ENCODE results near the gene ARHGEF16. TPM values are rescaled to one million over a fixed set of nuclear protein-coding genes. Genes with fewer than 3 reads are reported as not detected.
A peak's percentile ranks its signal among the peaks of the same experiment; 100 is the strongest.

Gene ARHGEF16
- total RNA-seq, 4 donors from 2014 or later, result 0.20 to 1.2 (median 0.63) TPM

GRCh38 chr1:3501437-3501836, 47.0 kb downstream of the ARHGEF16 start:
- DNase-seq, result no peak
- TF ChIP-seq CTCF (IDR thresholded peaks at IDR 0.05 in 4 of 5, conservative IDR thresholded peaks at IDR 0.05 in 1 of 5) (no peak), POLR2A (IDR thresholded peaks at IDR 0.05) (no peak)
- Histone ChIP-seq H3K9me3 (no peaks in the 10 kb centered on the region), H3K4me3 (no peak overlapping the region), H3K27me3 (no peaks in the 10 kb centered on the region), H3K27ac (no peak overlapping the region), H3K36me3 (no peaks in the 10 kb centered on the region), H3K4me1 (peaks cover 19 to 31% of the 10 kb centered on the region in 2 donors)
- ATAC-seq, result no peak
- in situ Hi-C loops (cut with MboI; ENCODE audit: low sequenced_read_pairs in 4 of 4), result no loop called here
- intact Hi-C loops (cut with DNase I; ENCODE audit: low total_unique reads), result loop anchor here (5.0 kb wide), 1 partner anchor 166 kb away; no protein-coding TSS in a partner anchor

- no peak overlapping the region for H3K4me3 ChIP-seq
- intact Hi-C loops (cut with DNase I; ENCODE audit: low total_unique reads) (loop anchor here (5.0 kb wide), 1 partner anchor 165 kb away; no protein-coding TSS in a partner anchor), in situ Hi-C loops (cut with MboI; ENCODE audit: low sequenced_read_pairs in 4 of 4) (no loop called here)
- TF ChIP-seq POLR2A (IDR thresholded peaks at IDR 0.05) (no peak), CTCF (IDR thresholded peaks at IDR 0.05 in 4 of 5, conservative IDR thresholded peaks at IDR 0.05 in 1 of 5) (no peak)
- ATAC-seq, result no peak
- H3K27me3 ChIP-seq, result no peaks in the 10 kb centered on the region
- no peaks in the 10 kb centered on the region for H3K36me3 ChIP-seq
- H3K9me3 ChIP-seq, result no peaks in the 10 kb centered on the region
- H3K4me1 ChIP-seq, result peaks cover 19 to 31% of the 10 kb centered on the region in 2 donors
- no peak overlapping the region for H3K27ac ChIP-seq
- DNase-seq, result peak; percentile 22 to 63
Measured at GRCh38 chr1:3501856-3502640, 47.6 kb downstream of the ARHGEF16 start.

- Histone ChIP-seq H3K27ac (peak overlapping the region; percentile 92 to 99 (median 96)), H3K36me3 (no peaks in the 10 kb centered on the region), H3K4me1 (peaks cover 19 to 31% of the 10 kb centered on the region in 2 donors), H3K27me3 (no peaks in the 10 kb centered on the region), H3K9me3 (no peaks in the 10 kb centered on the region), H3K4me3 (no peak overlapping the region)
- in situ Hi-C loops (cut with MboI; ENCODE audit: low sequenced_read_pairs in 4 of 4), result no loop called here
- intact Hi-C loops (cut with DNase I; ENCODE audit: low total_unique reads), result loop anchor here (5.0 kb wide), 1 partner anchor 164 kb away; no protein-coding TSS in a partner anchor
- no peak for TF ChIP-seq CTCF (IDR thresholded peaks at IDR 0.05 in 4 of 5, conservative IDR thresholded peaks at IDR 0.05 in 1 of 5)
- no peak for TF ChIP-seq POLR2A (IDR thresholded peaks at IDR 0.05)
- ATAC-seq (no peak), DNase-seq (no peak)
Measured at GRCh38 chr1:3502641-3503524, 48.4 kb downstream of the ARHGEF16 start.

- in situ Hi-C loops (cut with MboI; ENCODE audit: low sequenced_read_pairs in 4 of 4), result no loop called here
Measured at GRCh38 chr1:3503525-3503886, 49.0 kb downstream of the ARHGEF16 start.

More at GRCh38 chr1:3503525-3503886, 49.0 kb downstream of the ARHGEF16 start:
- TF ChIP-seq CTCF (IDR thresholded peaks at IDR 0.05 in 4 of 5, conservative IDR thresholded peaks at IDR 0.05 in 1 of 5), result no peak
- no peaks in the 10 kb centered on the region for H3K27me3 ChIP-seq
- no peaks in the 10 kb centered on the region for H3K9me3 ChIP-seq
- H3K4me1 ChIP-seq, result peaks cover 19 to 31% of the 10 kb centered on the region in 2 donors
- H3K27ac ChIP-seq, result peak overlapping the region; percentile 92 to 99 (median 96)
- intact Hi-C loops (cut with DNase I; ENCODE audit: low total_unique reads), result loop anchor here (5.0 kb wide), 1 partner anchor 164 kb away; no protein-coding TSS in a partner anchor
- H3K36me3 ChIP-seq, result no peaks in the 10 kb centered on the region
- DNase-seq, result no peak
- ATAC-seq, result no peak
- H3K4me3 ChIP-seq, result no peak overlapping the region

Measured in gastrocnemius medialis (tissue), 4 donors.